Neuron (in vitro differentiated cells): ENCODE results near the gene APOM.

Source experiments
- H2AFZ ChIP-seq: one replicate; pipeline ENCODE4 v1.6.1; 2013; ENCODE audit warnings: low read depth, mild to moderate bottlenecking, inconsistent platforms, low read length, moderate library complexity
- H3K27me3 ChIP-seq: one replicate; pipeline ENCODE4 v1.6.1; 2013; ENCODE audit warnings: low read length; ENCODE audit not compliant: insufficient read depth
- H3K36me3 ChIP-seq: one replicate; pipeline ENCODE4 v1.6.1; 2013; ENCODE audit warnings: low read length; ENCODE audit not compliant: insufficient read depth
- H3K4me1 ChIP-seq: one replicate; pipeline ENCODE4 v1.6.1; 2013; ENCODE audit warnings: low read length; ENCODE audit not compliant: insufficient read depth
- H3K4me3 ChIP-seq: 2 replicates; pipeline ENCODE4 v1.5.1; 2013; ENCODE audit warnings: mild to moderate bottlenecking, low read length, moderate library complexity
- H3K9me3 ChIP-seq: one replicate; pipeline ENCODE4 v1.6.1; 2013; ENCODE audit warnings: low read length

Gene APOM

GRCh38 chr6:31621991-31622390 is 33.7 kb upstream of the APOM start:
- no peaks in the 10 kb centered on the region for H3K27me3 ChIP-seq
- no peak overlapping the region for H2AFZ ChIP-seq
- H3K36me3 ChIP-seq: peaks cover 48% of the 10 kb centered on the region
- H3K9me3 ChIP-seq: no peaks in the 10 kb centered on the region
- H3K4me1 ChIP-seq: peaks cover 18% of the 10 kb centered on the region
- H3K4me3 ChIP-seq: peak overlapping the region; percentile 87

GRCh38 chr6:31622684-31623091 is 33.0 kb upstream of the APOM start:
- no peak overlapping the region for H2AFZ ChIP-seq
- H3K9me3 ChIP-seq: no peaks in the 10 kb centered on the region
- no peaks in the 10 kb centered on the region for H3K27me3 ChIP-seq
- H3K4me3 ChIP-seq: peak overlapping the region; percentile 87
- H3K36me3 ChIP-seq: peaks cover 55% of the 10 kb centered on the region
- peaks cover 18% of the 10 kb centered on the region for H3K4me1 ChIP-seq

GRCh38 chr6:31624070-31624469 is 31.6 kb upstream of the APOM start:
- Histone ChIP-seq H3K36me3 (peaks cover 68% of the 10 kb centered on the region), H3K27me3 (no peaks in the 10 kb centered on the region), H3K4me1 (peaks cover 18% of the 10 kb centered on the region)

DNA sequence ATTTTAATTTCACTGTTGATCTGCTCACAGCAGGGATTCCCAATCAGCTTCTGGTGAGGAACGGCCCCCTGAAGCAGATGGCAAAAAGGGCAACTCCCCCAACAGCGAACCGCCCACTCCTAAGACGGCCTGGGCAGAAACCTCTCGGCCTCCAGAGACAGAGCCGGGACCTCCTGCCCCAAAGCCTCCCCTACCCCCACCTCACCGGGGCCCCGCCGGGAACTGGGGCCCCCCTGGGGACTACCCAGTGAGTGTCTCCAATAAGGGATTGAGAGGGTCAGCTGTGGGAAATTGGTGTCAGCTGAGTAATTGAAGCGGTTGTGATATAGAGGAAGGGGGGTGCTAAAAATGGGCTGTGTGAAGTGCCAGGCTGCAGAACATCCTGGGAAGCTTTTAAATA is 28.7 kb upstream of the APOM start:
- Histone ChIP-seq H3K27me3 (no peaks in the 10 kb centered on the region), H2AFZ (no peak overlapping the region), H3K9me3 (no peaks in the 10 kb centered on the region), H3K4me1 (peaks cover 10% of the 10 kb centered on the region), H3K4me3 (no peak overlapping the region), H3K36me3 (peaks cover 95% of the 10 kb centered on the region)

More at GRCh38 chr6:31624070-31624469, 31.6 kb upstream of the APOM start:
- Histone ChIP-seq H3K4me3 (no peak overlapping the region), H3K9me3 (no peaks in the 10 kb centered on the region), H2AFZ (no peak overlapping the region)

GRCh38 chr6:31627690-31628287 is 27.9 kb upstream of the APOM start:
- Histone ChIP-seq H3K4me1 (peaks cover 3% of the 10 kb centered on the region), H3K36me3 (peaks cover 96% of the 10 kb centered on the region), H3K4me3 (no peak overlapping the region), H2AFZ (no peak overlapping the region), H3K27me3 (no peaks in the 10 kb centered on the region), H3K9me3 (no peaks in the 10 kb centered on the region)

- H3K4me3 ChIP-seq: no peak overlapping the region
- peaks cover 97% of the 10 kb centered on the region for H3K36me3 ChIP-seq
- no peaks in the 10 kb centered on the region for H3K9me3 ChIP-seq
- H3K4me1 ChIP-seq: no peaks in the 10 kb centered on the region
- H2AFZ ChIP-seq: no peak overlapping the region
- H3K27me3 ChIP-seq: no peaks in the 10 kb centered on the region
These were observed 26.7 kb upstream of the APOM start for GRCh38 chr6:31629014-31629413.

DNA sequence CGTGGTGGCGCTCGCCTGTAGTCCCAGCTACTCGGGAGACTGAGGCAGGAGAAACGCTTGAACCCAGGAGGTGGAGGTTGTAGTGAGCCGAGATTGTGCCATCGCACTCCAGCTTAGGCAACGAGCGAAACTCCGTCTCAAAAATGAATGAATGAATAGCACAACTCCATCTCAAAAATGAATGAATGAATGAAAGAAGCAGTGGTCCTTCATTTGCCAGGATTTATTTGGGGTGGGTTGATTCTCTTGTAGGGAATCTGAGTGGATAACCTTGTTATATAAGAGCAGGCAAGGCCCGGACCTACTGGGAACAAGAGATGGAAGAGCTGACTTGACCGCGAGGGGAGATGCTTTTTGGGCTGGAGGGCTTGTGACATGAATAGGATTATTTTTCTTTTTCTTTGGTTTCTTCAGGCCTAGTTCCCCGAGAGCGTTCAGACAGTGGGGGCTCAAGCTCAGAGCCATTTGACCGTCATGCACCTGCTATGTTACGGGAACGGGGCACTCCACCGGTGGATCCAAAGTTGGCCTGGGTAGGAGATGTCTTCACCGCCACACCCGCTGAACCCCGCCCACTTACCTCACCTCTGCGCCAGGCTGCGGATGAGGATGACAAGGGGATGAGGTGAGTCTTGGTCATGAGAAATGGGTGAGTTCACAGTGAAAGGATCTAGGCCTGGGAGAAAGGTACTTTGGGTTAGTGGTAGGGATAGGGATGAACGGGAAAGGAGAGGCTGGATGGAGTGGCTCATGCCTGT is 25.3 kb upstream of the APOM start:
- Histone ChIP-seq H3K4me1 (no peaks in the 10 kb centered on the region), H3K36me3 (peaks cover 98% of the 10 kb centered on the region), H3K9me3 (no peaks in the 10 kb centered on the region), H3K27me3 (no peaks in the 10 kb centered on the region), H2AFZ (no peak overlapping the region), H3K4me3 (no peak overlapping the region)

- no peak overlapping the region for H3K4me3 ChIP-seq
- H3K9me3 ChIP-seq: no peaks in the 10 kb centered on the region
- H3K27me3 ChIP-seq: no peaks in the 10 kb centered on the region
- H2AFZ ChIP-seq: no peak overlapping the region
- peaks cover 98% of the 10 kb centered on the region for H3K36me3 ChIP-seq
- H3K4me1 ChIP-seq: no peaks in the 10 kb centered on the region
These were observed 24.5 kb upstream of the APOM start for GRCh38 chr6:31631209-31631608.

DNA sequence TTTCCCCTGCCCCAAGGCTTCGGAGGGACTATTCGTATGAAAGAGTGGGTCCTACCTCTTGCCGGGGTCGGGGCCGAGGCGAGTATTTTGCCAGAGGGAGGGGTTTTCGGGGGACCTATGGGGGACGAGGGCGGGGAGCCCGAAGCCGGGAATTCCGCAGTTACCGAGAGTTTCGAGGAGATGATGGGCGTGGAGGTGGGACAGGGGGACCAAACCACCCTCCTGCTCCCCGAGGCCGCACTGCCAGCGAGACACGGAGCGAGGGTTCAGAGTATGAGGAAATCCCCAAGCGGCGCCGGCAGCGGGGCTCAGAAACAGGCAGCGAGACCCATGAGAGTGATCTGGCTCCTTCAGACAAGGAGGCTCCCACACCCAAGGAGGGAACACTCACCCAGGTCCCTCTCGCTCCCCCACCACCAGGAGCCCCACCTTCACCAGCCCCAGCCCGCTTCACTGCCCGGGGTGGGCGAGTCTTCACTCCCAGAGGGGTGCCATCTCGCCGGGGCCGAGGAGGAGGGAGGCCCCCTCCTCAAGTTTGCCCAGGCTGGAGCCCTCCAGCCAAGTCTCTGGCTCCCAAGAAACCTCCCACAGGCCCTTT is 23.9 kb upstream of the APOM start:
- H3K27me3 ChIP-seq: no peaks in the 10 kb centered on the region
- H3K36me3 ChIP-seq: peaks cover 98% of the 10 kb centered on the region
- H2AFZ ChIP-seq: no peak overlapping the region
- H3K9me3 ChIP-seq: no peaks in the 10 kb centered on the region
- no peaks in the 10 kb centered on the region for H3K4me1 ChIP-seq
- no peak overlapping the region for H3K4me3 ChIP-seq

GRCh38 chr6:31632279-31632946 is 23.3 kb upstream of the APOM start:
- Histone ChIP-seq H3K36me3 (peaks cover 98% of the 10 kb centered on the region), H2AFZ (no peak overlapping the region), H3K4me3 (no peak overlapping the region), H3K4me1 (no peaks in the 10 kb centered on the region), H3K9me3 (no peaks in the 10 kb centered on the region), H3K27me3 (no peaks in the 10 kb centered on the region)

- Histone ChIP-seq H3K36me3 (peaks cover 97% of the 10 kb centered on the region), H3K27me3 (no peaks in the 10 kb centered on the region), H3K4me3 (no peak overlapping the region), H3K4me1 (no peaks in the 10 kb centered on the region), H3K9me3 (no peaks in the 10 kb centered on the region), H2AFZ (no peak overlapping the region)
These were observed 22.2 kb upstream of the APOM start for GRCh38 chr6:31633447-31633846.

- H3K4me1 ChIP-seq: no peaks in the 10 kb centered on the region
- H2AFZ ChIP-seq: no peak overlapping the region
- H3K4me3 ChIP-seq: no peak overlapping the region
- H3K9me3 ChIP-seq: no peaks in the 10 kb centered on the region
- peaks cover 96% of the 10 kb centered on the region for H3K36me3 ChIP-seq
- no peaks in the 10 kb centered on the region for H3K27me3 ChIP-seq
These were observed 21.6 kb upstream of the APOM start for GRCh38 chr6:31634131-31634530.

- Histone ChIP-seq H3K27me3 (no peaks in the 10 kb centered on the region), H3K36me3 (peaks cover 97% of the 10 kb centered on the region), H3K4me3 (no peak overlapping the region), H3K9me3 (no peaks in the 10 kb centered on the region), H3K4me1 (no peaks in the 10 kb centered on the region), H2AFZ (no peak overlapping the region)
These were observed 20.6 kb upstream of the APOM start for GRCh38 chr6:31634969-31635575.
